Epithelial cell of esophagus (primary cell): ENCODE results near the gene ADK.

Experiments
- DNase-seq: peaks from one replicate; pipeline ENCODE4 v3.0.0; 2010; ENCODE audit warnings: low read depth
- H3K4me3 ChIP-seq: 2 replicates; pipeline ENCODE4 v1.5.1; 2011; ENCODE audit warnings: mild to moderate bottlenecking, low read length, control low read depth
- TF ChIP-seq, protein P1 (sequence below): IDR thresholded peaks from 2 replicates; pipeline ENCODE4 v1.5.1; 2011; ENCODE audit warnings: low read depth, mild to moderate bottlenecking, low read length, control low read depth, inconsistent platforms; ENCODE audit not compliant: insufficient read depth; ENCODE audit errors: missing control alignments

ADK gene

DNA sequence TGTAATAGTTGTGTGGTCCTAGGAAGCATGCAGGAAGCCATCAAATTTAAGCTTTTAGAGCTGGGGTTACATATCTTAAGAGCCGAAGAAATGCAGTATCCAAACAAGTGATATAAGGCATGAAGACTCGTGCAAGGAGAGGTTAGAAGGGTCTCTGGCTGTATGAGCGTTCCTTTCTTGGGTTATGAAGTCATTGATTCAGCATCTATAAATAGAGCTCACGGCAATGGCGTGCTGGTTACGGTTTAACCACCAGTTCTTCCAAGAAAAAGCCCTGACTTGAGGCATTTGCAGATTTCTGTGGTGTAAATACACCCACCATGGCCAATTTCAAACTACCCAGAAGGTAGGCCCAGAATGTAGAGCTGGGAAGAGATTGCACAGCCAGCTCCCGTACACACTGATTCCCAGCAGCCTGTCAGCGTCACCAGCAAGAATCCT is 603.4 kb downstream of the ADK start:
- TF ChIP-seq, protein P1, sequence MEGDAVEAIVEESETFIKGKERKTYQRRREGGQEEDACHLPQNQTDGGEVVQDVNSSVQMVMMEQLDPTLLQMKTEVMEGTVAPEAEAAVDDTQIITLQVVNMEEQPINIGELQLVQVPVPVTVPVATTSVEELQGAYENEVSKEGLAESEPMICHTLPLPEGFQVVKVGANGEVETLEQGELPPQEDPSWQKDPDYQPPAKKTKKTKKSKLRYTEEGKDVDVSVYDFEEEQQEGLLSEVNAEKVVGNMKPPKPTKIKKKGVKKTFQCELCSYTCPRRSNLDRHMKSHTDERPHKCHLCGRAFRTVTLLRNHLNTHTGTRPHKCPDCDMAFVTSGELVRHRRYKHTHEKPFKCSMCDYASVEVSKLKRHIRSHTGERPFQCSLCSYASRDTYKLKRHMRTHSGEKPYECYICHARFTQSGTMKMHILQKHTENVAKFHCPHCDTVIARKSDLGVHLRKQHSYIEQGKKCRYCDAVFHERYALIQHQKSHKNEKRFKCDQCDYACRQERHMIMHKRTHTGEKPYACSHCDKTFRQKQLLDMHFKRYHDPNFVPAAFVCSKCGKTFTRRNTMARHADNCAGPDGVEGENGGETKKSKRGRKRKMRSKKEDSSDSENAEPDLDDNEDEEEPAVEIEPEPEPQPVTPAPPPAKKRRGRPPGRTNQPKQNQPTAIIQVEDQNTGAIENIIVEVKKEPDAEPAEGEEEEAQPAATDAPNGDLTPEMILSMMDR: no peak
- no peak for DNase-seq
- no peak overlapping the region for H3K4me3 ChIP-seq

DNA sequence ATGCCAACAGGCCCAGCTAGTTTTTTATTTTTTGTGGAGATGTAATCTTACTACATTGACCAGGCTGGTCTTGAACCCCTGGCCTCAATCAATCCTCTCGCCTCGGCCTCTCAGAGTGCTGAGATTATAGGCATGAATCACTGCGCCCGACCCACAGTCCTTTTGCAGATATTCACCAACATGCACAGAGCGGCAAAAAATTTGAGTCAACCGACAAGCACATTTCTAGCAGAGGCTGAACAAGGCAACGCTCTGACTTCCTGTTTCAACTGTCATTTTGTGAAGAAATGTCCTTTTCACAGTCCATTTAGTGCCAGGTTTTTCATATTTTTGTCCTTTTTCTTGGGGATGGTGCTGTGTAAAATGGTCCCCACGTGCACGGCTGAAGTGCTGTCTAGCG is 604.3 kb downstream of the ADK start:
- H3K4me3 ChIP-seq: no peak overlapping the region
- DNase-seq: no peak
- TF ChIP-seq, protein P1: no peak
